Neural progenitor cell (in vitro differentiated cells): ENCODE data around the gene IL6ST. TPM values are rescaled to one million over a fixed set of nuclear protein-coding genes. Genes with fewer than 3 reads are reported as not detected.

ENCODE experiments used
- DNase-seq: peaks from one replicate; pipeline ENCODE4 v3.0.0-alpha.2; 2016; ENCODE audit warnings: low spot score
- H2AFZ ChIP-seq: fragments of 200-600 bp; sonication (generic); replicated peaks from 2 replicates; pipeline ENCODE4 v1.6.1; 2016; ENCODE audit warnings: antibody characterized with exemption
- H3F3A ChIP-seq: fragments of 200-600 bp; sonication (generic); 2 replicates; pipeline ENCODE4 v1.6.1; 2016; ENCODE audit warnings: antibody characterized with exemption, low read depth
- H3K27ac ChIP-seq: fragments of 200-600 bp; sonication (generic); 2 replicates; pipeline ENCODE4 v1.5.1; 2016; ENCODE audit warnings: mild to moderate bottlenecking
- H3K27me3 ChIP-seq: fragments of 200-600 bp; sonication (generic); 2 replicates; pipeline ENCODE4 v1.6.1; 2016; ENCODE audit warnings: mild to moderate bottlenecking, moderate library complexity
- H3K36me3 ChIP-seq: fragments of 200-600 bp; sonication (generic); 2 replicates; pipeline ENCODE4 v1.5.1; 2016
- H3K4me1 ChIP-seq: fragments of 200-600 bp; sonication (generic); 2 replicates; pipeline ENCODE4 v1.6.1; 2016; ENCODE audit warnings: mixed run types
- H3K4me2 ChIP-seq: fragments of 200-600 bp; sonication (generic); 2 replicates; pipeline ENCODE4 v1.6.1; 2016
- H3K4me3 ChIP-seq: fragments of 200-600 bp; sonication (generic); 2 replicates; pipeline ENCODE4 v1.5.1; 2016
- H3K79me2 ChIP-seq: fragments of 200-600 bp; sonication (generic); 2 replicates; pipeline ENCODE4 v1.6.1; 2016; ENCODE audit warnings: low read depth
- H3K9ac ChIP-seq: fragments of 200-600 bp; sonication (generic); 2 replicates; pipeline ENCODE4 v1.6.1; 2016
- H3K9me3 ChIP-seq: fragments of 200-600 bp; sonication (generic); 2 replicates; pipeline ENCODE4 v1.5.1; 2016; ENCODE audit warnings: low read depth
- H4K20me1 ChIP-seq: fragments of 200-600 bp; sonication (generic); 2 replicates; pipeline ENCODE4 v1.6.1; 2016; ENCODE audit warnings: low read depth
- H3K27ac Mint-ChIP-seq: 3 replicates; pipeline ENCODE4 v1.8.0; 2021; ENCODE audit warnings: mixed read lengths
- H3K27me3 Mint-ChIP-seq: 2 replicates; pipeline ENCODE4 v1.8.0; 2022; ENCODE audit warnings: low read depth, mild to moderate bottlenecking, inconsistent platforms, moderate library complexity, mixed read lengths; ENCODE audit not compliant: insufficient read depth
- H3K36me3 Mint-ChIP-seq: 3 replicates; pipeline ENCODE4 v1.8.0; 2021; ENCODE audit warnings: mixed read lengths
- H3K4me1 Mint-ChIP-seq: 3 replicates; pipeline ENCODE4 v1.8.0; 2021; ENCODE audit warnings: mixed read lengths
- H3K4me3 Mint-ChIP-seq: 3 replicates; pipeline ENCODE4 v1.8.0; 2021; ENCODE audit warnings: mild to moderate bottlenecking, moderate library complexity, mixed read lengths
- H3K9me3 Mint-ChIP-seq: 3 replicates; pipeline ENCODE4 v1.8.0; 2020; ENCODE audit warnings: mixed read lengths
- CTCF ChIP-seq: fragments of 200-600 bp; sonication (generic); IDR thresholded peaks from 2 replicates; pipeline ENCODE4 v1.5.1; 2017; ENCODE audit warnings: antibody characterized with exemption, mild to moderate bottlenecking
- EZH2 ChIP-seq: fragments of 200-600 bp; sonication (generic); IDR thresholded peaks from 2 replicates; pipeline ENCODE4 v1.6.1; 2017; ENCODE audit warnings: antibody characterized with exemption, mild to moderate bottlenecking, moderate library complexity
- EZH2phosphoT487 ChIP-seq: fragments of 200-600 bp; sonication (generic); IDR thresholded peaks from 2 replicates; pipeline ENCODE4 v1.6.1; 2017; ENCODE audit warnings: antibody characterized with exemption
- total RNA-seq: library from RNA; depleted of rRNA; stranded (reverse); fragments of >200 nt; gene quantifications from 2 replicates; pipeline ENCODE4 v1.2.3, GENCODE V29; 2015; ENCODE audit warnings: low replicate concordance

Gene IL6ST
- total RNA-seq, 1 donor from 2014 or later = 54.6 TPM

GRCh38 chr5:55896238-55896637, 98.5 kb downstream of the IL6ST start:
- Histone ChIP-seq H3K36me3 (no peaks in the 10 kb centered on the region), H3K27me3 (no peaks in the 10 kb centered on the region), H3K79me2 (no peaks in the 10 kb centered on the region), H3K9ac (no peak overlapping the region), H3F3A (no peaks in the 10 kb centered on the region), H2AFZ (no peak overlapping the region), H3K4me2 (no peak overlapping the region), H3K9me3 (no peaks in the 10 kb centered on the region), H3K4me3 (no peak overlapping the region), H4K20me1 (no peaks in the 10 kb centered on the region), H3K27ac (no peak overlapping the region), H3K4me1 (no peaks in the 10 kb centered on the region)
- Mint-ChIP-seq H3K4me1 (no peaks in the 10 kb centered on the region), H3K27me3 (peaks cover 7% of the 10 kb centered on the region), H3K27ac (no peak overlapping the region), H3K4me3 (no peak overlapping the region), H3K36me3 (no peaks in the 10 kb centered on the region), H3K9me3 (peaks cover 2% of the 10 kb centered on the region)
- DNase-seq = no peak
- TF ChIP-seq EZH2phosphoT487 (no peak), CTCF (no peak), EZH2 (no peak)

GRCh38 chr5:55895346-55895745, 99.4 kb downstream of the IL6ST start:
- Histone ChIP-seq H4K20me1 (no peaks in the 10 kb centered on the region), H3K79me2 (no peaks in the 10 kb centered on the region), H3K9me3 (no peaks in the 10 kb centered on the region), H3K9ac (no peak overlapping the region), H3K36me3 (no peaks in the 10 kb centered on the region), H3K27me3 (no peaks in the 10 kb centered on the region), H2AFZ (no peak overlapping the region), H3K4me1 (no peaks in the 10 kb centered on the region), H3K27ac (no peak overlapping the region), H3K4me2 (no peak overlapping the region), H3F3A (no peaks in the 10 kb centered on the region), H3K4me3 (no peak overlapping the region)
- DNase-seq = no peak
- no peak overlapping the region for H3K27ac Mint-ChIP-seq
- no peak overlapping the region for H3K4me3 Mint-ChIP-seq
- no peaks in the 10 kb centered on the region for H3K36me3 Mint-ChIP-seq
- H3K4me1 Mint-ChIP-seq = no peaks in the 10 kb centered on the region
- TF ChIP-seq EZH2 (no peak), CTCF (no peak), EZH2phosphoT487 (no peak)
- H3K27me3 Mint-ChIP-seq = peaks cover 7% of the 10 kb centered on the region
- peaks cover 2% of the 10 kb centered on the region for H3K9me3 Mint-ChIP-seq

GRCh38 chr5:55894135-55894534, 100.6 kb downstream of the IL6ST start:
- Mint-ChIP-seq H3K4me3 (no peak overlapping the region), H3K27me3 (peaks cover 7% of the 10 kb centered on the region), H3K27ac (no peak overlapping the region), H3K36me3 (no peaks in the 10 kb centered on the region), H3K9me3 (peaks cover 2% of the 10 kb centered on the region), H3K4me1 (no peaks in the 10 kb centered on the region)
- Histone ChIP-seq H3K9ac (no peak overlapping the region), H3K9me3 (no peaks in the 10 kb centered on the region), H4K20me1 (no peaks in the 10 kb centered on the region), H2AFZ (no peak overlapping the region), H3K36me3 (no peaks in the 10 kb centered on the region), H3K4me3 (no peak overlapping the region), H3F3A (no peaks in the 10 kb centered on the region), H3K27ac (no peak overlapping the region), H3K4me1 (no peaks in the 10 kb centered on the region), H3K79me2 (no peaks in the 10 kb centered on the region), H3K27me3 (no peaks in the 10 kb centered on the region), H3K4me2 (no peak overlapping the region)
- DNase-seq = no peak
- TF ChIP-seq EZH2phosphoT487 = no peak
- no peak for TF ChIP-seq EZH2
- no peak for TF ChIP-seq CTCF
